Stomach smooth muscle (tissue), 2 donors: ENCODE data around the gene SYK.
A peak's percentile ranks its signal among the peaks of the same experiment; 100 is the strongest.

Experiments used
- H3K27ac ChIP-seq: one replicate; pipeline ENCODE4 v1.7.0; 2013; ENCODE audit warnings: mild to moderate bottlenecking, low read length, inconsistent platforms
- H3K27me3 ChIP-seq, 2 donors: one replicate each; pipeline ENCODE4 v1.7.0; 2013; ENCODE audit warnings: low read length in 2 of 2; ENCODE audit not compliant: insufficient read depth in 2 of 2, control insufficient read depth in 1 of 2
- H3K36me3 ChIP-seq, 2 donors: one replicate each; pipeline ENCODE4 v1.7.0; 2013; ENCODE audit warnings: low read length in 2 of 2; ENCODE audit not compliant: control insufficient read depth in 2 of 2, insufficient read depth in 2 of 2
- H3K4me1 ChIP-seq: one replicate; pipeline ENCODE4 v1.7.0; 2013; ENCODE audit warnings: low read length; ENCODE audit not compliant: control insufficient read depth, insufficient read depth
- H3K4me3 ChIP-seq, 2 donors: one replicate each; pipeline ENCODE4 v1.7.0; 2013; ENCODE audit warnings: low read length in 2 of 2
- H3K9ac ChIP-seq, 2 donors: one replicate each; pipeline ENCODE4 v1.7.0; 2013; ENCODE audit warnings: low read length in 2 of 2, mild to moderate bottlenecking in 1 of 2
- H3K9me3 ChIP-seq, 2 donors: one replicate each; pipeline ENCODE4 v1.7.0; 2013; ENCODE audit warnings: low read length in 2 of 2; ENCODE audit not compliant: control insufficient read depth in 2 of 2
- donor health status: healthy.
- donor health status: Pancreatic carcinoma.

SYK gene

GRCh38 chr9:90822866-90823265 is 21.2 kb downstream of the SYK start:
- no peaks in the 10 kb centered on the region for H3K9me3 ChIP-seq
- H3K36me3 ChIP-seq: no peaks in the 10 kb centered on the region
- no peak overlapping the region for H3K4me3 ChIP-seq
- no peak overlapping the region for H3K27ac ChIP-seq
- H3K27me3 ChIP-seq: peaks cover 0 to 2% of the 10 kb centered on the region in 2 donors
- H3K9ac ChIP-seq: no peak overlapping the region
- H3K4me1 ChIP-seq: no peaks in the 10 kb centered on the region

GRCh38 chr9:90825586-90825985 is 24.0 kb downstream of the SYK start:
- H3K27ac ChIP-seq: no peak overlapping the region
- H3K27me3 ChIP-seq: peaks cover 0 to 5% of the 10 kb centered on the region in 2 donors
- H3K9me3 ChIP-seq: no peaks in the 10 kb centered on the region
- peaks cover 3% of the 10 kb centered on the region for H3K4me1 ChIP-seq
- no peak overlapping the region for H3K9ac ChIP-seq
- H3K4me3 ChIP-seq: no peak overlapping the region
- no peaks in the 10 kb centered on the region for H3K36me3 ChIP-seq

GRCh38 chr9:90826326-90827020 is 24.9 kb downstream of the SYK start:
- H3K4me1 ChIP-seq: peaks cover 3% of the 10 kb centered on the region
- H3K27me3 ChIP-seq: peaks cover 0 to 5% of the 10 kb centered on the region in 2 donors
- H3K9ac ChIP-seq: no peak overlapping the region
- no peak overlapping the region for H3K27ac ChIP-seq
- no peaks in the 10 kb centered on the region for H3K36me3 ChIP-seq
- no peak overlapping the region for H3K4me3 ChIP-seq
- H3K9me3 ChIP-seq: no peaks in the 10 kb centered on the region

GRCh38 chr9:90827181-90827871 is 25.7 kb downstream of the SYK start:
- Histone ChIP-seq H3K4me3 (peak overlapping the region in 1 of 2 donors; percentile 28), H3K9me3 (no peaks in the 10 kb centered on the region), H3K27ac (no peak overlapping the region)

GRCh38 chr9:90830051-90830450 is 28.4 kb downstream of the SYK start:
- Histone ChIP-seq H3K27ac (no peak overlapping the region), H3K36me3 (no peaks in the 10 kb centered on the region), H3K4me1 (peaks cover 3% of the 10 kb centered on the region), H3K9ac (no peak overlapping the region), H3K9me3 (no peaks in the 10 kb centered on the region), H3K27me3 (peaks cover 2 to 5% of the 10 kb centered on the region in 2 donors), H3K4me3 (no peak overlapping the region)

More at GRCh38 chr9:90827181-90827871, 25.7 kb downstream of the SYK start:
- H3K9ac ChIP-seq: no peak overlapping the region
- H3K27me3 ChIP-seq: peaks cover 0 to 5% of the 10 kb centered on the region in 2 donors
- no peaks in the 10 kb centered on the region for H3K36me3 ChIP-seq
- H3K4me1 ChIP-seq: peaks cover 3% of the 10 kb centered on the region

GRCh38 chr9:90830977-90831376 is 29.4 kb downstream of the SYK start:
- no peaks in the 10 kb centered on the region for H3K9me3 ChIP-seq
- no peak overlapping the region for H3K9ac ChIP-seq
- peaks cover 2 to 7% of the 10 kb centered on the region in 2 donors for H3K27me3 ChIP-seq
- peaks cover 8% of the 10 kb centered on the region for H3K4me1 ChIP-seq
- H3K4me3 ChIP-seq: no peak overlapping the region
- no peak overlapping the region for H3K27ac ChIP-seq
- no peaks in the 10 kb centered on the region for H3K36me3 ChIP-seq

- Histone ChIP-seq H3K27me3 (peaks cover 2 to 7% of the 10 kb centered on the region in 2 donors), H3K27ac (no peak overlapping the region), H3K4me1 (peaks cover 8% of the 10 kb centered on the region), H3K36me3 (no peaks in the 10 kb centered on the region), H3K9ac (no peak overlapping the region), H3K4me3 (no peak overlapping the region), H3K9me3 (no peaks in the 10 kb centered on the region)
Observed at GRCh38 chr9:90832261-90832660, 30.6 kb downstream of the SYK start.

GRCh38 chr9:90834828-90835595 is 33.4 kb downstream of the SYK start:
- H3K27me3 ChIP-seq: peaks cover 2 to 5% of the 10 kb centered on the region in 2 donors
- H3K4me1 ChIP-seq: peaks cover 5% of the 10 kb centered on the region
- no peaks in the 10 kb centered on the region for H3K9me3 ChIP-seq
- H3K9ac ChIP-seq: no peak overlapping the region
- no peak overlapping the region for H3K4me3 ChIP-seq
- H3K27ac ChIP-seq: no peak overlapping the region
- H3K36me3 ChIP-seq: no peaks in the 10 kb centered on the region

- peaks cover 5% of the 10 kb centered on the region for H3K4me1 ChIP-seq
- no peak overlapping the region for H3K9ac ChIP-seq
- H3K27me3 ChIP-seq: peaks cover 2 to 7% of the 10 kb centered on the region in 2 donors
- no peaks in the 10 kb centered on the region for H3K9me3 ChIP-seq
- no peak overlapping the region for H3K4me3 ChIP-seq
- H3K27ac ChIP-seq: no peak overlapping the region
- H3K36me3 ChIP-seq: no peaks in the 10 kb centered on the region
Observed at GRCh38 chr9:90836411-90837080, 34.9 kb downstream of the SYK start.

GRCh38 chr9:90838098-90838497 is 36.5 kb downstream of the SYK start:
- Histone ChIP-seq H3K4me3 (no peak overlapping the region), H3K27me3 (peaks cover 2 to 7% of the 10 kb centered on the region in 2 donors), H3K9me3 (no peaks in the 10 kb centered on the region), H3K9ac (no peak overlapping the region), H3K36me3 (no peaks in the 10 kb centered on the region), H3K4me1 (peaks cover 5% of the 10 kb centered on the region), H3K27ac (no peak overlapping the region)
